CD4-positive, CD25-positive, alpha-beta regulatory T cell (primary cell): Measurements from ENCODE around the gene PDE6A. TPM values are rescaled to one million over a fixed set of nuclear protein-coding genes. Genes with fewer than 3 reads are reported as not detected.
A peak's percentile ranks its signal among the peaks of the same experiment; 100 is the strongest.
"Not testable (repeated sequence)": the region's sequence is repeated elsewhere in the genome, so short reads cannot be mapped to it uniquely, and the experiment has no call there.

ENCODE experiments used
- ATAC-seq, 2 donors: fragments of 150-1000 bp; cut with Tn5 transposase; one replicate each; pipeline ENCODE4 v1.10.0; 2021; ENCODE audit warnings: low read depth in 2 of 2, moderate number of reproducible peaks in 2 of 2, moderate library complexity in 1 of 2
- DNase-seq, 3 donors: peaks; one replicate each; pipeline versions ENCODE4 v3.0.0 to v3.0.0-alpha.2; 2012 to 2022; ENCODE audit warnings: mixed read lengths in 1 of 3
- H3K27ac ChIP-seq: one replicate; pipeline ENCODE4 v1.7.0; 2013; ENCODE audit warnings: mild to moderate bottlenecking, low read length; ENCODE audit not compliant: insufficient read depth, poor library complexity, severe bottlenecking
- H3K27me3 ChIP-seq: one replicate; pipeline ENCODE4 v1.7.0; 2013; ENCODE audit warnings: low read length; ENCODE audit not compliant: control insufficient read depth, insufficient read depth
- H3K36me3 ChIP-seq: one replicate; pipeline ENCODE4 v1.7.0; 2013; ENCODE audit warnings: mild to moderate bottlenecking, low read length, moderate library complexity; ENCODE audit not compliant: control insufficient read depth, insufficient read depth
- H3K4me1 ChIP-seq: 2 replicates; pipeline ENCODE4 v1.7.0; 2013; ENCODE audit warnings: mild to moderate bottlenecking, low read length; ENCODE audit not compliant: insufficient read depth, control insufficient read depth, poor library complexity, severe bottlenecking
- H3K4me3 ChIP-seq: one replicate; pipeline ENCODE4 v1.7.0; 2013; ENCODE audit warnings: low read depth, mild to moderate bottlenecking, low read length, moderate library complexity
- H3K9me3 ChIP-seq, 2 experiments: 1 replicate in 1 of 2; 2 replicates in 1 of 2; pipeline ENCODE4 v1.7.0; 2013; ENCODE audit warnings: low read length in 2 of 2, mild to moderate bottlenecking in 1 of 2, moderate library complexity in 1 of 2; ENCODE audit not compliant: control insufficient read depth in 2 of 2
- H3K27ac Mint-ChIP-seq, 3 donors: one replicate each; pipeline ENCODE4 v1.8.0; 2020 to 2022; ENCODE audit warnings: mild to moderate bottlenecking in 3 of 3, mixed read lengths in 3 of 3, moderate library complexity in 2 of 3
- H3K27me3 Mint-ChIP-seq: one replicate; pipeline ENCODE4 v1.8.0; 2022; ENCODE audit warnings: mild to moderate bottlenecking, mixed read lengths
- H3K36me3 Mint-ChIP-seq: one replicate; pipeline ENCODE4 v1.8.0; 2020; ENCODE audit warnings: mixed read lengths
- H3K4me1 Mint-ChIP-seq, 4 donors: one replicate each; pipeline ENCODE4 v1.8.0; 2020 to 2022; ENCODE audit warnings: mixed read lengths in 4 of 4, mild to moderate bottlenecking in 1 of 4
- H3K4me3 Mint-ChIP-seq, 4 donors: one replicate each; pipeline ENCODE4 v1.8.0; 2020 to 2022; ENCODE audit warnings: mild to moderate bottlenecking in 4 of 4, mixed read lengths in 4 of 4, moderate library complexity in 3 of 4
- H3K9me3 Mint-ChIP-seq, 7 donors: one replicate each; pipeline ENCODE4 v1.8.0; 2020 to 2022; ENCODE audit warnings: mixed read lengths in 7 of 7, mild to moderate bottlenecking in 3 of 7, moderate library complexity in 2 of 7
- polyA plus RNA-seq, 4 donors: library from polyadenylated mRNA; unstranded; fragments of 300-500 nt; fragmentation: Illumina TruSeq; gene quantifications; one replicate each; pipeline ENCODE4 v1.2.3, GENCODE V29; 2021
- total RNA-seq: library from RNA; stranded (reverse); gene quantifications from one replicate; pipeline ENCODE4 v1.2.3, GENCODE V29; 2022

Gene PDE6A
- total and polyA plus RNA-seq, 5 donors from 2014 or later = not detected

DNA sequence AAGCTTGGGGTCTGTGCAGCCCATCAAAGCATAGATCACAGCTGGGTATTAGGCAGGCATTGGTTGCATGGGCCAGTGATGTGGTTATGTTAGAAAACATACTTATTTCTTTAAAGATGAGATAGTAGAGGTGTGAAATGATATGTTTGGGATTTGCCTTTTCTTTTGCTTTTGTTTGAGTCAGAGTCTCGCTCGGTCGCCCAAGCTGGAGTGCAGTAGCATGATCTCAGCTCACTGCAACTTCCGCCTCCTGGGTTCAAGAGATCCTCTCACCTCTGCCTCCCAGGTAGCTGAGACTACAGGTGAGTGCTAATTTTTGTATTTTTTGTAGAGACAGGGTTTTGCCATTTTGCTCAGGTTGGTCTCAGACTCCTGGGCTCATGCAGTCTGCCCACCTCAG lies 84.8 kb downstream of the PDE6A start:
- Mint-ChIP-seq H3K36me3 (no peaks in the 10 kb centered on the region), H3K4me3 (no peak overlapping the region), H3K27ac (peak overlapping the region in 1 of 3 donors; percentile 20), H3K27me3 (no peaks in the 10 kb centered on the region), H3K4me1 (peaks cover 0 to 10% (median 7%) of the 10 kb centered on the region in 4 donors), H3K9me3 (no peaks in the 10 kb centered on the region)
- H3K9me3 ChIP-seq = no peaks in the 10 kb centered on the region
- H3K36me3 ChIP-seq = no peaks in the 10 kb centered on the region
- no peak for DNase-seq
- no peak overlapping the region for H3K4me3 ChIP-seq
- ATAC-seq = no peak
- H3K4me1 ChIP-seq = peaks cover 5% of the 10 kb centered on the region
- H3K27me3 ChIP-seq = no peaks in the 10 kb centered on the region
- no peak overlapping the region for H3K27ac ChIP-seq

DNA sequence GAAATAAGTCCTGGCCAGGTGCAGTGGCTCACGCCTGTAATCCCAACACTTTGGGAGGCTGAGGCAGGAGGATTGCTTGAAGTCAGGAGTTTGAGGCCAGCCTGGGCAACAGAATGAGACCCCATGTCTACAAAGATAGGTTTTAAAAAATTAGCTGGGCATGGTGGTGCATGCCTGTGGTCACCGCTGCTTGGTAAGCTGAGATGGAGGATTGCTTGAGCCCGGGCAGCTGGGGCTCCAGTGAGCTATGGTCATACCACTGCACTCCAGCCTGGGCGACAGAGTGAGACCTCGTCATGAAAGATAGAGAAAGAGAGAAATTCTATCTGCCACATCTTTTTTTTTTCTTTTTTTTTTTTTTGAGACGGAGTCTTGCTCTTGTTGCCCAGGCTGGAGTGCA lies 86.1 kb downstream of the PDE6A start:
- H3K27ac ChIP-seq, DNase-seq, H3K36me3 ChIP-seq, ATAC-seq, H3K27me3 Mint-ChIP-seq, H3K4me3 Mint-ChIP-seq, H3K9me3 Mint-ChIP-seq, H3K9me3 ChIP-seq, H3K4me3 ChIP-seq, H3K36me3 Mint-ChIP-seq, H3K4me1 ChIP-seq, H3K27me3 ChIP-seq, H3K27ac Mint-ChIP-seq: not testable (repeated sequence)
- peaks cover 0 to 10% (median 7%) of the 10 kb centered on the region in 4 donors for H3K4me1 Mint-ChIP-seq

DNA sequence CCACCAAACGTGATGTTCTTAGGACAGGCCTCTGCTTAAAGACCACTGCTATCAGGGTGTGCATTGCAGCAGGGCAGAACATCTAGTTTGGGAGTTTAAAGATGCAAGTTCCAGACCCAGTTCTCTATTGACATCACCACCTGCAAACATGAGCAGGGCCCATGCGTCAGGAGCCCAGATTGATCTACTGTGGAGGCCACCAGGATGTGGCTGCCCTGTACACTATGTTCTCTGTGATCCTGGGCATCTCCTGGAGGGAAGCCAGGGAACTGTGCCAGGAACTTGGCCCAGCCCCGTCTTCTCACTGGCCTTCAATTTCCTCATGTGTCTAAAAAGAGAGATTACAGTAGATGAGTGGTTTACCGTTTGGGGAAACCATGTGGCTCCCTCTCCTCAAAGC lies 87.1 kb downstream of the PDE6A start:
- H3K4me1 ChIP-seq = peaks cover 5% of the 10 kb centered on the region
- Mint-ChIP-seq H3K9me3 (no peaks in the 10 kb centered on the region), H3K27me3 (no peaks in the 10 kb centered on the region), H3K4me1 (peaks cover 0 to 8% (median 6%) of the 10 kb centered on the region in 4 donors), H3K27ac (no peak overlapping the region), H3K4me3 (no peak overlapping the region), H3K36me3 (no peaks in the 10 kb centered on the region)
- no peak for ATAC-seq
- H3K36me3 ChIP-seq = no peaks in the 10 kb centered on the region
- H3K27ac ChIP-seq = no peak overlapping the region
- H3K4me3 ChIP-seq = no peak overlapping the region
- H3K27me3 ChIP-seq = no peaks in the 10 kb centered on the region
- H3K9me3 ChIP-seq = no peaks in the 10 kb centered on the region
- no peak for DNase-seq

DNA sequence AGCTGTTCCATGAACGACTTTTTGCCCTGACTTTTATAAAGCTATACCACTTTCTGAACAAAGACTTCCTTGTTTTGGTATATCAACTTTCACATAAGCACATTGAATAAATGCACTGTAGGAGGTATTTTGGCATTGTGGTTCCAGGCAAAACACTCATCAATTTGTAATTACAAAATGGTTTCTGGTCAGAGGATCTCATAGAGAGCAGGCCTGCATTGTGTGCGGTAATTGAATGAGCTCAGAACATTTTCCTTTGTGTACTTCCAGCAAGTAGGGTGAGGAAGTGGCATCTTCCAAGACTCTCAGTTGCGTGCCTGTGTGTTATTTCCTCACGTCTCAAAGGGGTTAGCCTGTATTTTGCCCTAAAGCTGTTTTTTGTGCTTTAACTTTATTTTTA lies 89.2 kb downstream of the PDE6A start:
- no peak overlapping the region for H3K4me3 ChIP-seq
- no peaks in the 10 kb centered on the region for H3K9me3 ChIP-seq
- H3K4me1 Mint-ChIP-seq = no peaks in the 10 kb centered on the region
- H3K36me3 Mint-ChIP-seq = no peaks in the 10 kb centered on the region
- ATAC-seq = no peak
- no peaks in the 10 kb centered on the region for H3K36me3 ChIP-seq
- no peak overlapping the region for H3K4me3 Mint-ChIP-seq
- H3K27ac Mint-ChIP-seq = no peak overlapping the region
- no peak for DNase-seq
- no peak overlapping the region for H3K27ac ChIP-seq
- no peaks in the 10 kb centered on the region for H3K9me3 Mint-ChIP-seq
- no peaks in the 10 kb centered on the region for H3K27me3 ChIP-seq
- no peaks in the 10 kb centered on the region for H3K4me1 ChIP-seq
- no peaks in the 10 kb centered on the region for H3K27me3 Mint-ChIP-seq

DNA sequence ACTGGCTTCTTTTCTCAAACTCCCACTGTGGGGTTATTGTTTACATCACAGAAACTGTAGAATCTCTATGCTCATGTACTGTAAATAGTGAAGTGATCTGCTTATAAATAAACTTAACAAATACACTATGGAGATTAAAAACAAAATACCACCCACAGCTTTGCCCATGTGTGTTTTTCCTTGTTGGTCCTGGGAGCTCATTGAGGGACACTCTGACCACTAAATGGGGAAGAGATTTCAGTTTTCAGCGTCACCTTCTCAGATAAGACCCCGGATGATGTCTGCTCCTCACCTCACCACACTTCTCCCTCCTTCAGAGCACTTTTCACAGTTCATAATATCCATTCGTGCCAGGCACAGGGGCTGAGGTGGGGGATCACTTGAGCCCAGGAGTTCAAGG lies 89.7 kb downstream of the PDE6A start:
- H3K4me3 Mint-ChIP-seq = no peak overlapping the region
- H3K4me3 ChIP-seq = no peak overlapping the region
- no peaks in the 10 kb centered on the region for H3K36me3 Mint-ChIP-seq
- no peaks in the 10 kb centered on the region for H3K4me1 ChIP-seq
- ATAC-seq (no peak), DNase-seq (no peak)
- no peaks in the 10 kb centered on the region for H3K9me3 Mint-ChIP-seq
- H3K27ac Mint-ChIP-seq = no peak overlapping the region
- no peak overlapping the region for H3K27ac ChIP-seq
- no peaks in the 10 kb centered on the region for H3K9me3 ChIP-seq
- no peaks in the 10 kb centered on the region for H3K4me1 Mint-ChIP-seq
- no peaks in the 10 kb centered on the region for H3K27me3 ChIP-seq
- H3K36me3 ChIP-seq = no peaks in the 10 kb centered on the region
- no peaks in the 10 kb centered on the region for H3K27me3 Mint-ChIP-seq

DNA sequence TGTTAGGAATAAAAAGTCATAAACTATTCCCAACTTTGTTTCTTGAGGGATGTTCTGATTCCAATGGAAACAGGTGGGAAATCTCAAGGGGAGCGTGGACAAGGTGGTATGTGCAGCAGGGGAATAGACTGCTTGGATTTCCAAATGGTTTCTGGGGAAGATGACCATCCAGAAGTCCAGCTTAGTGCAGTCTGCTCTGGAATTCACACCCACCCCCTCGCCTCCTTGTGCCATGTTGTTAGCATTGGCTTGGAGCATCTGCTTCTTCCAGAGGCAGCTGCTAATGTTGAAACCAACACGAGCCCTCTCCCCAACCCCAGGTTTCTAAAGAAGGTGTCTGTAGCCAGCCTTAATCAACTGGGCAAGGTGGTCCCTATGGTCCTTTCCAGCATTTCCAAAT lies 90.9 kb downstream of the PDE6A start:
- no peak overlapping the region for H3K27ac ChIP-seq
- no peaks in the 10 kb centered on the region for H3K27me3 ChIP-seq
- H3K9me3 ChIP-seq = no peaks in the 10 kb centered on the region
- H3K9me3 Mint-ChIP-seq = no peaks in the 10 kb centered on the region
- no peaks in the 10 kb centered on the region for H3K4me1 ChIP-seq
- no peaks in the 10 kb centered on the region for H3K36me3 Mint-ChIP-seq
- no peak overlapping the region for H3K27ac Mint-ChIP-seq
- no peak overlapping the region for H3K4me3 Mint-ChIP-seq
- no peak for DNase-seq
- H3K36me3 ChIP-seq = no peaks in the 10 kb centered on the region
- no peaks in the 10 kb centered on the region for H3K27me3 Mint-ChIP-seq
- no peaks in the 10 kb centered on the region for H3K4me1 Mint-ChIP-seq
- no peak for ATAC-seq
- H3K4me3 ChIP-seq = no peak overlapping the region

DNA sequence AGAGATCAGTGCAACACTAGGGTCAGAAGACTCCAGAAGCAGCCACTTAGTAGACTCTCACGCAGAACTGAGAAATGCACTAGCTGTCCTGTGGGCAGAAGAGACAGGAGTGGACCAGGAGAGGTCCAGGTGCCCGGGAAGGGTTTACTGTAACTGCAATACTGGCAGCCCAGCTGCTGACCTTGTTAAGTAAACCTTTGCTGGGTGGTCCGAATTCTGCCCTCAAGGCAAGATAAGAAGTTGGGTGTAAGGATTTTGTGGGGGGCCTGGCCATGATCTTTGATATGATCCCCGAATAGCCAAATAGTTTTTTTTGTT lies 91.3 kb downstream of the PDE6A start:
- H3K27ac ChIP-seq = no peak overlapping the region
- DNase-seq (no peak), ATAC-seq (no peak)
- Mint-ChIP-seq H3K4me3 (no peak overlapping the region), H3K4me1 (no peaks in the 10 kb centered on the region), H3K27ac (no peak overlapping the region), H3K36me3 (no peaks in the 10 kb centered on the region), H3K27me3 (no peaks in the 10 kb centered on the region), H3K9me3 (no peaks in the 10 kb centered on the region)
- H3K36me3 ChIP-seq = no peaks in the 10 kb centered on the region
- no peak overlapping the region for H3K4me3 ChIP-seq
- H3K4me1 ChIP-seq = no peaks in the 10 kb centered on the region
- H3K27me3 ChIP-seq = no peaks in the 10 kb centered on the region
- H3K9me3 ChIP-seq = no peaks in the 10 kb centered on the region

DNA sequence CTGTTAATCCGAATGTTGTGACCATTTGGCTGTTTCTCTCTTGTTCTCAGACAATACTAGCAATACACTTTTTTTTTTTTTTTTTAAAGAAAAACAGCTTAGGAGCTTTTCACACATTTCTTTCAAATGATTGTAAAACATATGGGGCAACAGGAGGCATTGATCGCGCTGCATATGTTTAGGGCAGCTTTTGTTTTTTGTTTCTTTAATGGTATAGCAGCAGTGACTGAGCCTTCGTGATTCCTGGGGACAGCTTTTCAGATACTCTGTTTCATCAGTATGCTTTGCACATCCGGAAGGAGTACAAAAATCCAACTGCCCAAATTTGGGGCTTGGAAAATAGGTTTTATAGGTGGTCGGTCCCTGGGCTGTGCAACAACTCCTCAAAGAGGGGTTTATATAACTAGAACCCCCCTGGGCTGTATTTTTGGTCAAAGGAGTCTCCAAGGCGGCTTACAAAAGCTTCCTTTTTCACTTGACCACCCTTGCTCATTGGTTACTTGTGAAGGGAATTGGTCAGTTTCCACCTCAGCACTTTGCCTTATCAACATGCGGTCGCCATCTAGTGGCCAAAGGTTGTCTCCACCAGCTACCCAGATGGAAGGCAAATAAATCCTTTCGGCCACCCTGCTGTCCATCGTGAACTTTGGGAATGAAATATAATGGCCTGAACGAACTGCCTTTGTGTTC lies 91.8 kb downstream of the PDE6A start:
- Mint-ChIP-seq H3K27me3 (no peaks in the 10 kb centered on the region), H3K27ac (no peak overlapping the region)

More for the DNA sequence above, 91.8 kb downstream of the PDE6A start:
- Histone ChIP-seq H3K27me3 (no peaks in the 10 kb centered on the region), H3K4me1 (no peaks in the 10 kb centered on the region), H3K27ac (no peak overlapping the region), H3K4me3 (no peak overlapping the region), H3K36me3 (no peaks in the 10 kb centered on the region), H3K9me3 (no peaks in the 10 kb centered on the region)
- peaks cover 3% of the 10 kb centered on the region for H3K36me3 Mint-ChIP-seq
- no peaks in the 10 kb centered on the region for H3K4me1 Mint-ChIP-seq
- H3K9me3 Mint-ChIP-seq = no peaks in the 10 kb centered on the region
- no peak overlapping the region for H3K4me3 Mint-ChIP-seq
- DNase-seq (peak in 2 of 3 donors; percentile 24 to 43), ATAC-seq (no peak)
